Posterior vena cava (tissue), 2 donors: ENCODE results near the gene TMEM19. TPM values are rescaled to one million over a fixed set of nuclear protein-coding genes. Genes with fewer than 3 reads are reported as not detected.

Experiments
- DNase-seq: peaks from one replicate; pipeline ENCODE4 v3.0.0-alpha.2; 2020; ENCODE audit warnings: low spot score
- intact Hi-C, 2 donors: fragments of 100-400 bp; cut with DNase I; formaldehyde crosslinking; loops; one replicate each; pipeline versions ENCODE4 v1.14.1 to v1.14.2; 2022 to 2023
- total RNA-seq, 2 donors: library from RNA; stranded (reverse); fragmentation: NEBNext Ultra II Directional; extraction: Animal tissue kit (Norgen Biotek cat#: 25700); gene quantifications; one replicate each; pipeline ENCODE4 v1.2.1, GENCODE V29; 2021
- donor health status: DM: yes; HTN: yes; CAD: no.
- donor health status: DM: yes; HTN: yes; CAD: no.

Gene TMEM19
- total RNA-seq, 2 donors from 2014 or later: 12.9 to 14.1 TPM

DNA sequence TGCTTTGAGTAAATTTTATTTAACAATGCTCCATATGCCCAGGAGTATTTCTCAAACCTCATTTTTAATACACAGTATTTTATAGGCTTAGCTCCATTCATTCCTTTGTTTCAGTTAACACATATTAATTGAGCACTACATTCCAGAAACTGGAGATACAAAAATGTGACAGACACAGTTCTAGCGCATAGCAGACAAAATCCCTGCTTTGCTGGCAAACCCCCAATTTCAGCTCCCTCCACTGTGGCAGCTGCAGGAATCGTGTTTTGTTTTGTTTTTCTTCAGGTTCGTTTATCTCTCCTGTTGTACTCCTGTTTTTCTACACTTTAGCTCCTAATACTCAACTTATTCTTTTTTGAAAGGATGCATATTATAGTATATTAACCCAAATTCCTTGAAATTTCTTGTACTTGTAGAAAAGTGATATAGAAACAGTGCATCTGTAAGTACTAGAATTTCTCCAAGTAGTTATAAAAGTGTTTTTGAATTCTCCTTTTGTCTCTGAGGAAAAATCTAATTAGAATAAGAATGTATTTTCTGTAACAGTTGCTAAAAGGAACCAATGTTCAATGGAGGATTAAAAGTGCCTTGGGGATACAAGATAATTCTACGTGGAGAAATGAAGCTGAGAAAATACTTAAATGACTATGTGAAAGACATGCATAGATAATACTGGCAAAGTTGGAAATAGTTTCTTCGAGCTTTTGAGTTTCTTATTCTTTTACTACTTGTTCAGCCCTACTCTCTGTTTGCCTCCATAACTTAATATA lies 62.4 kb downstream of the TMEM19 start:
- no peak for DNase-seq
- intact Hi-C loops: no loop called here

DNA sequence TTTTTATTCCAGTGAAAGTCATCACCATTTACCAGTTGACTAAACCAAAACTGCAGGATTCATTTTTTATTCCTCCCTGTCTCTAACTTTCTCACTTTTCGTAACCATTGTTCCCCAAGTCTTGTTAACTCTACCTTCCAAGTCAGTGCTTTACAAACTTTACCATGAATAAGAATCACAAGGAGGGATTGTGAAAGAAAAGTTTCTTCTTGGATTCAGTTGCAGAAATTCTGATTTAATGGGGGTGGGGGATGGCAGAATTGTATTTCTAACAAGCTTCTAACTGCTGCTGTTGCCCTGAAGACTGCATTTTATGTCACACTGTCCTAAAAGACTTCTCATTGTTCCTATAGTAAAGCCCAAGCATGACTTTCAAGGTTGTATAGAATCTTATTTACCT lies 63.8 kb downstream of the TMEM19 start:
- intact Hi-C loops: no loop called here
- DNase-seq: no peak

DNA sequence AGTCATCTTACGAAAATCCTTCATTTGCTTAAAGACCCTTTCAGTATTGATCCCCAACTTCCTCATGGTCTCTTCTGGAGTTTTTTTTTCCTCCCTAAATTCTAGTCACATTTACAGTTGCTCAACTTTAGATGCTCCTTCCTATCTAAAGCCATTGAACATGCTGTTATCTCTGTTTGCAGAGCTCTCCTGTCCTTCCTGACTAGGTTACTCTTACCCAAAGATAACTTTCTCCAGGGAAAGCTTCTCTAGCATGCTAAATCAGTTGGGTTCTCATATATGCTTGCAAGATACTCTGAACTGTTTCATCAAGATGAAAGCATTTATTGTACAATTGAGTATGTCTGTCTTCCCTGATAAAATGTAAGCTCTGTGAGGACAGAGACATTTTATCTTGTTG lies 67.0 kb downstream of the TMEM19 start:
- DNase-seq: no peak
- intact Hi-C loops: no loop called here

Other genes with a start within 250 kb of the TMEM19 start
- 1 to 10 TPM in 1 of 2 donors, under 1 TPM in 1; 0.38 to 1.3 TPM for gene LGR5, start 246.3 kb upstream of the TMEM19 start, total RNA-seq
- 10 to 100 TPM; 47.2 to 47.9 TPM for gene ZFC3H1, start 22.2 kb upstream of the TMEM19 start, total RNA-seq
- gene THAP2, start 21.8 kb upstream of the TMEM19 start, total RNA-seq: 1 to 10 TPM; 3.9 to 4.0 TPM
- gene RAB21, start 68.8 kb downstream of the TMEM19 start, total RNA-seq: 100 to 1,000 TPM in 1 of 2 donors, 10 to 100 TPM in 1; 90.8 to 103 TPM
- gene TBC1D15, start 153.7 kb downstream of the TMEM19 start, total RNA-seq: 10 to 100 TPM; 38.5 to 45.5 TPM